Measurements from ENCODE around the gene CCDC88C.

The CCDC88C gene

DNA sequence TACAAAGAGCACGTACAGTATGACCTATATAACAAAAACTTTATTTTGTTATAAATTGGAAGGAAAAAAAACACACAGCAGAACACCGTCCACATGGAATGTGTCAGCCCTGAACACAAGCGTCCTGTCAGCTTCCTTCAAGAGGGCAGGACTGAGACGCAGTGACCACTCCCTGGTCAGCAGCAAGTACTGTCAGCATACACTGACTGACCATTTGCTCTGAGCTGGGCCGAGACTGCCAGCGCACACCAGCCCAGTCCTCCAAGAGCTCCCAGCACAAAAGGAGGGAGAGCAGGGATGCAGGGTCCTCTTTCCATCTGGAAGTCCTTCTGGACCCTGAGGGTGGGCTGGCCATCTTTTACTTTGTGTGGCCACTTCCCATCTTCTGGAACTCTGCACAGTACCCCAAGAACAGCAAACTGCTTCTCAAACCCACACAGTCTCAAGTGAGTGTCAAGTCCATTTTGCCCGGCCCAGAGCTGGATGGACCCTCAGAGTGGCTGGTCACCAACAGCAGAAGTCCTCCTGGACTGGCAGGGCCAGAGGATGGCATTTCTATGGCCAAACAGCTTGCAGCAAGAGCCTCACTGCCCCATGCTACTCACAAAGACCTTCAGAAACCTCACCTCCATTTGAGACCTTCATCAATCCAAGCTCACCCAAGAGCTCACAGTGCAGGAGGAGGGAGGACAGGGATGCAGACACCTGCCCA, 11.7 kb downstream of the CCDC88C start:
- TF ChIP-seq, protein P1, sequence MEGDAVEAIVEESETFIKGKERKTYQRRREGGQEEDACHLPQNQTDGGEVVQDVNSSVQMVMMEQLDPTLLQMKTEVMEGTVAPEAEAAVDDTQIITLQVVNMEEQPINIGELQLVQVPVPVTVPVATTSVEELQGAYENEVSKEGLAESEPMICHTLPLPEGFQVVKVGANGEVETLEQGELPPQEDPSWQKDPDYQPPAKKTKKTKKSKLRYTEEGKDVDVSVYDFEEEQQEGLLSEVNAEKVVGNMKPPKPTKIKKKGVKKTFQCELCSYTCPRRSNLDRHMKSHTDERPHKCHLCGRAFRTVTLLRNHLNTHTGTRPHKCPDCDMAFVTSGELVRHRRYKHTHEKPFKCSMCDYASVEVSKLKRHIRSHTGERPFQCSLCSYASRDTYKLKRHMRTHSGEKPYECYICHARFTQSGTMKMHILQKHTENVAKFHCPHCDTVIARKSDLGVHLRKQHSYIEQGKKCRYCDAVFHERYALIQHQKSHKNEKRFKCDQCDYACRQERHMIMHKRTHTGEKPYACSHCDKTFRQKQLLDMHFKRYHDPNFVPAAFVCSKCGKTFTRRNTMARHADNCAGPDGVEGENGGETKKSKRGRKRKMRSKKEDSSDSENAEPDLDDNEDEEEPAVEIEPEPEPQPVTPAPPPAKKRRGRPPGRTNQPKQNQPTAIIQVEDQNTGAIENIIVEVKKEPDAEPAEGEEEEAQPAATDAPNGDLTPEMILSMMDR (IDR thresholded peaks at IDR 0.05; ENCODE audit: control insufficient read depth, insufficient read depth, low read depth, low read length, missing control alignments), result no peak

DNA sequence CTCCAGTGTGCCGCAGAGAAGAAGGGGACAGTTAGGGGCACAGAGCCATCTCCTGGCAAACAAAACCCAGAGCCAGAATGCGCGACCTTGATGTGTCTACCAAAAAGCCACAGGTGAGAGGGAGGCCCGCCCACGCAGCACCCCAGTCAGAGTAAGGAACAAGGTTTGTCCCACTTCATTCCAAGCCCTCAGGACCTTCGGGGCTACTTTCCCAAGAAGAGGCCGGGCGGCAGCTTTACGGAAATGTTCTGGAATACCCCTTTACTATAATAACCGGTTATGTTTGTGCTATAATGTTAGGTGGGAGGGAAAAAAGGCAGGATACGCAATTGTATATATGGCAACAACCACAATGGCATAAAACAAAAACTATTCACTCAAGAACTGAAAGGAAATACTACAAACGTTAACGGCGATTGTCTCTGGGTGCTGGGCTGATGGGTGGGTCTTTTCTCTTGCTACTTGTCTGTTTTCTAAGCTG, 12.3 kb downstream of the CCDC88C start:
- DNase-seq (ENCODE audit: low read depth), result no peak
- TF ChIP-seq, protein P1 (IDR thresholded peaks at IDR 0.05; ENCODE audit: control insufficient read depth, insufficient read depth, low read depth, low read length, missing control alignments), result no peak
- H3K4me3 ChIP-seq (ENCODE audit: control insufficient read depth, low read depth, low read length), result no peak overlapping the region

More for the DNA sequence above, 11.7 kb downstream of the CCDC88C start:
- no peak overlapping the region for H3K4me3 ChIP-seq (ENCODE audit: control insufficient read depth, low read depth, low read length)
- no peak for DNase-seq (ENCODE audit: low read depth)

DNA sequence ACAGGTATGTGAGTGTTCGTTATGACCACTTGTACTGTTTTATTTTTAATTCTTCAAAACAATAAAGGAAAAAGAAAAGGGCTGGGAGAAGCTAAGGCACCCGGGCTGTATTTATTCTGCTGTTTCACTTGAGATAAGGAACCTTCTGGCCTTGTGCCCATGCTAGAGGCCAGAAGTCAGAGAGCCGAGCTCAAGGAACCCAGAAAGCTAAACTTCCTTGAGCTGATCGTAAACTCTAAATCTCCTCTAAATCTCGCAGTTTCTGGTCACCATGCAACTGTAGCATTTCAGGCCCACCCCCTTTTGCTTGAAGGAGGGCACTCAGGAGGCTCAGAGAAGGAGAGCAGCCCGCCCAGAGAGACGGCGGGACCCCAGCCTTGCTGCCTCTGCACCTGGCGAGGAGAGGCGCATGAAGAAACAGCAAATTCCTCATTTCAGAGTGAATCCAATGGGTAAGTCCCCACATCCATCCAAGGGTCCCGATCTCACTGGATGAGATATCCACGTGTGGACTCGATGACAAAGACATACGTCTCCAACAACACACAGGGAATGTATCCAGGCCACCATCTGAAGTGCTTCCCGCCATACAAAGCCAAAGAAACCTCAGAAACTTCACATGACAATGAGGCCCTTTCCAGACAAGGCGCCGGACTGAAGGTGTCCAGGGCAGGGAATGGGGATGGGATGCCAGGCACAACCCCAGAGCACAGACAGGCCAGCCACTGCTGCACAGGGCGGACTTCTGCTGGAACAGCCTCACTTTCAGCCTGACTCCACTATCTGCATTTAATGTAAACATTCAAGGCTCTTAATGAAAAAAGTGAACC, 14.6 kb downstream of the CCDC88C start:
- TF ChIP-seq, protein P1 (IDR thresholded peaks at IDR 0.05; ENCODE audit: control insufficient read depth, insufficient read depth, low read depth, low read length, missing control alignments), result no peak
- DNase-seq (ENCODE audit: low read depth), result no peak
- H3K4me3 ChIP-seq (ENCODE audit: control insufficient read depth, low read depth, low read length), result no peak overlapping the region

DNA sequence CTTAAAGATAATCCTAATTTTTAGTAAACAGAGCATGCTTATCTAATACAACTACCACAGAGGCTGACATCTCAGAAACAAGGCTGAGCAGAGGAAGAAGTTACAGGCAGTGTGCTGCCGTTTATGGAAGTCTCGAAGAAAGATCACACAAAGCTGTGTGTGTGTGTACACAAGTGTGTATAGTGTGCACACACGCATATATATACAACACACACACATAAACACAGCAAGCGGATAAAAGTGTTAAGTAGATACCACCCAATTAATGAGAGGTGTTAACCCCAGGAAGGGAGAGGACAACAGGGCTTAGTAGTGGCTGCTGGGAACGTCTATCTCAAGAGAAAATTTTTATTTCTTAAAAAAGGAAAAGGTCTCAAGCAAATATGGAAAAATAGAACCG, 15.3 kb downstream of the CCDC88C start:
- no peak overlapping the region for H3K4me3 ChIP-seq (ENCODE audit: control insufficient read depth, low read depth, low read length)
- TF ChIP-seq, protein P1 (IDR thresholded peaks at IDR 0.05; ENCODE audit: control insufficient read depth, insufficient read depth, low read depth, low read length, missing control alignments), result no peak
- DNase-seq (ENCODE audit: low read depth), result no peak

DNA sequence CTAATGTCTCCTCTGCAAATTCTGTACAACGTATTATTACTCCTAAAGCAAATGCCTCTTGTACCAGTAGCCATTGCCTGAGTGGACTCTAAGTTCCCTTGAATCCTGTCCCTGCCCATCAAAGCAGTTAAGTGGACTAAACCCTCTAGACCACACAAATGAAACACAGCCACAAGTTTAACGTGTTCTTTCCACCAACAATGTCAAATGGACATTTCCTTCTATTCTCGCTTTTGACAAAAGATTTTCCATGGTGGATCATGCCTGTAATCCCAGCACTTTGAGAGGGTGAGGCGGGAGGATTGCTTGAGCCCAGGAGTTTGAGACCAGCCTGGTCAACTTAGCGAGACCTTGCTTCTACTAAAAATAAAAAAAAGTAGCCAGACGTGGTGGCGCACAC, 15.9 kb downstream of the CCDC88C start:
- TF ChIP-seq, protein P1 (IDR thresholded peaks at IDR 0.05; ENCODE audit: control insufficient read depth, insufficient read depth, low read depth, low read length, missing control alignments), result no peak

DNA sequence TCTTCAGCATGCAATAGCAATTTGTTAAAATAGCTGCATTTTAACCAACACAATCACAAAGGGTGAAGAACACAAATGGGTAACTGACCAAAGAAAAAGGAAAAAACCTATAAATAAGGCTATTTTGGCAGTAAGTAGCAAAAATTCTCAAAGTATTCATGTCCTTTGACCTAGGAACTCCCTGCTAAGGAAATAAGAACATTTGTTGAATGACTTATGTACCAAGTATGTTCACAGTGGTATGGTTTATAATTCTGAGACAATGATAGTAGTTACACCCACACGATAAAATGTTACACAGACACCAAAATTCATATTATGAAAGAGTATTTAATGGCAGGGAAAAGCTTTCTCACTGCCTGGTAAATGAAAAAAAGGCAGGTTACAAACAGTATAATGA, 16.9 kb downstream of the CCDC88C start:
- DNase-seq (ENCODE audit: low read depth), result no peak
- TF ChIP-seq, protein P1 (IDR thresholded peaks at IDR 0.05; ENCODE audit: control insufficient read depth, insufficient read depth, low read depth, low read length, missing control alignments), result no peak
- no peak overlapping the region for H3K4me3 ChIP-seq (ENCODE audit: control insufficient read depth, low read depth, low read length)

More for the DNA sequence above, 15.9 kb downstream of the CCDC88C start:
- no peak for DNase-seq (ENCODE audit: low read depth)
- H3K4me3 ChIP-seq (ENCODE audit: control insufficient read depth, low read depth, low read length), result no peak overlapping the region

All from AG09309 (cell line).